B cell (primary cell): ENCODE data around the gene WNK2. TPM values are rescaled to one million over a fixed set of nuclear protein-coding genes. Genes with fewer than 3 reads are reported as not detected.

Experiments used
- ATAC-seq: fragments of 200-7000 bp; cut with Tn5 transposase; one replicate; pipeline ENCODE4 v1.10.0; 2021; ENCODE audit warnings: low read depth, mild to moderate bottlenecking, moderate number of reproducible peaks, moderate library complexity
- CTCF ChIA-PET: fragments of 350-600 bp; sonication (Branson Sonifier 250); formaldehyde crosslinking; loops from one replicate; lab custom pipeline; 2021; ENCODE audit warnings: antibody characterized with exemption, inconsistent platforms; lab: Charles Lee
- POLR2A ChIA-PET: fragments of 350-600 bp; sonication (Branson Sonifier 250); formaldehyde crosslinking; loops from one replicate; lab custom pipeline; 2021; ENCODE audit warnings: antibody characterized with exemption; lab: Charles Lee
- DNase-seq: peaks from one replicate; pipeline ENCODE4 v3.0.0; 2013
- H2AFZ ChIP-seq: 2 replicates; pipeline ENCODE4 v1.6.1; 2012; ENCODE audit warnings: mild to moderate bottlenecking, low read depth, low read length; ENCODE audit not compliant: insufficient read depth, poor library complexity, severe bottlenecking
- H3K27ac ChIP-seq, 2 donors: 1 replicate in 1 of 2; 2 replicates in 1 of 2; pipeline ENCODE4 v1.5.1; 2012 to 2013; ENCODE audit warnings: low read length in 2 of 2, mild to moderate bottlenecking in 2 of 2, moderate library complexity in 1 of 2
- H3K27me3 ChIP-seq, 4 experiments: fragments of 200-600 bp in 1 of 4; sonication (generic) in 1 of 4; replicated peaks in 1 of 4; 1 replicate in 2 of 4; 2 replicates in 2 of 4; pipeline versions ENCODE4 v1.6.1 to v1.7.0; 2013 to 2016; ENCODE audit warnings: low read length in 3 of 4, mild to moderate bottlenecking in 2 of 4, mixed read lengths in 1 of 4, moderate library complexity in 1 of 4; ENCODE audit not compliant: insufficient read depth in 4 of 4, control insufficient read depth in 3 of 4; ENCODE audit errors: control extremely low read depth in 1 of 4
- H3K36me3 ChIP-seq, 2 experiments: replicated peaks in 1 of 2; 1 replicate in 1 of 2; 2 replicates in 1 of 2; pipeline versions ENCODE4 v1.6.1 to v1.7.1; 2013; ENCODE audit warnings: low read length in 1 of 2; ENCODE audit not compliant: insufficient read depth in 2 of 2, control insufficient read depth in 1 of 2; ENCODE audit errors: control extremely low read depth in 1 of 2, extremely low read depth in 1 of 2
- H3K4me1 ChIP-seq, 2 donors: fragments of 200-600 bp in 1 of 2; sonication (generic) in 1 of 2; 1 replicate in 1 of 2; 2 replicates in 1 of 2; pipeline versions ENCODE4 v1.5.1 to v1.6.1; 2013 to 2017; ENCODE audit warnings: low read length in 2 of 2; ENCODE audit not compliant: control insufficient read depth in 2 of 2, insufficient read depth in 2 of 2
- H3K4me2 ChIP-seq: replicated peaks from 2 replicates; pipeline ENCODE3; 2012; ENCODE audit warnings: mild to moderate bottlenecking, low read depth, low read length; ENCODE audit not compliant: poor library complexity, severe bottlenecking
- H3K4me3 ChIP-seq, 5 experiments: fragments of 200-600 bp in 1 of 5; sonication (generic) in 1 of 5; 1 replicate in 3 of 5; 2 replicates in 2 of 5; pipeline versions ENCODE4 v1.5.1 to v1.7.0; 2011 to 2016; ENCODE audit warnings: low read length in 4 of 5, mild to moderate bottlenecking in 4 of 5, low read depth in 2 of 5, control low read depth in 1 of 5, moderate library complexity in 1 of 5; ENCODE audit not compliant: insufficient read depth in 1 of 5; ENCODE audit errors: control extremely low read depth in 1 of 5, extremely low read depth in 1 of 5
- H3K79me2 ChIP-seq: fragments of 200-600 bp; sonication (generic); one replicate; pipeline ENCODE4 v1.6.0; 2016; ENCODE audit warnings: low read length; ENCODE audit not compliant: control insufficient read depth, insufficient read depth
- H3K9ac ChIP-seq: fragments of 200-600 bp; sonication (generic); 2 replicates; pipeline ENCODE4 v1.6.1; 2017; ENCODE audit warnings: mild to moderate bottlenecking, low read length, moderate library complexity
- H3K9me3 ChIP-seq, 3 donors: one replicate each; pipeline versions ENCODE4 v1.6.1 to v1.7.1; 2013; ENCODE audit warnings: low read length in 2 of 3; ENCODE audit not compliant: control insufficient read depth in 2 of 3, insufficient read depth in 1 of 3; ENCODE audit errors: control extremely low read depth in 1 of 3
- H4K20me1 ChIP-seq: 2 replicates; pipeline ENCODE4 v1.6.0; 2012; ENCODE audit warnings: mild to moderate bottlenecking, low read length; ENCODE audit not compliant: insufficient read depth, control insufficient read depth, poor library complexity, severe bottlenecking
- H3K27ac Mint-ChIP-seq: one replicate; pipeline ENCODE4 v1.8.0; 2021; ENCODE audit warnings: mixed read lengths
- H3K27me3 Mint-ChIP-seq: one replicate; pipeline ENCODE4 v1.8.0; 2021; ENCODE audit warnings: mixed read lengths
- H3K4me1 Mint-ChIP-seq: one replicate; pipeline ENCODE4 v1.8.0; 2021; ENCODE audit warnings: mixed read lengths
- H3K4me3 Mint-ChIP-seq: one replicate; pipeline ENCODE4 v1.8.0; 2021; ENCODE audit warnings: mixed read lengths
- H3K9me3 Mint-ChIP-seq: one replicate; pipeline ENCODE4 v1.8.0; 2022; ENCODE audit warnings: mixed read lengths; ENCODE audit not compliant: insufficient read depth
- CTCF ChIP-seq: fragments of 200-600 bp; IDR thresholded peaks from one replicate; pipeline ENCODE4 v1.8.0; 2022; ENCODE audit warnings: antibody characterized with exemption, mild to moderate bottlenecking
- EZH2 ChIP-seq: IDR thresholded peaks from 2 replicates; pipeline ENCODE4 v1.6.1; 2012; ENCODE audit warnings: borderline replicate concordance, low read depth, mild to moderate bottlenecking, moderate library complexity, low read length; ENCODE audit not compliant: insufficient read depth, poor library complexity, severe bottlenecking
- WGBS: methylation state at CpG from one replicate; pipeline ENCODE4 v1.1.5; 2013; ENCODE audit warnings: missing lambda C conversion rate; ENCODE audit not compliant: insufficient coverage; 5-methylcytosine and 5-hydroxymethylcytosine counted together
- intact Hi-C: fragments of 100-400 bp; cut with micrococcal nuclease; formaldehyde crosslinking; loops from one replicate; pipeline ENCODE4 v1.10.0; 2022
- polyA plus RNA-seq: library from polyadenylated mRNA; depleted of rRNA; stranded (reverse); fragments of >200 nt; gene quantifications from 2 replicates; pipeline ENCODE4 v1.2.3, GENCODE V29; 2012
- total RNA-seq, 2 donors: library from RNA; stranded (reverse); fragments of 120-200 nt in 1 of 2; gene quantifications; 1 replicate in 1 of 2; 2 replicates in 1 of 2; pipeline versions ENCODE4 v1.2.3 to v1.2.4, GENCODE V29; 2013 to 2022

Gene WNK2
- total and polyA plus RNA-seq, 2 donors (not counting 1 experiment from before 2014, with no cell fraction given): 0.49 TPM; not detected in 1

DNA sequence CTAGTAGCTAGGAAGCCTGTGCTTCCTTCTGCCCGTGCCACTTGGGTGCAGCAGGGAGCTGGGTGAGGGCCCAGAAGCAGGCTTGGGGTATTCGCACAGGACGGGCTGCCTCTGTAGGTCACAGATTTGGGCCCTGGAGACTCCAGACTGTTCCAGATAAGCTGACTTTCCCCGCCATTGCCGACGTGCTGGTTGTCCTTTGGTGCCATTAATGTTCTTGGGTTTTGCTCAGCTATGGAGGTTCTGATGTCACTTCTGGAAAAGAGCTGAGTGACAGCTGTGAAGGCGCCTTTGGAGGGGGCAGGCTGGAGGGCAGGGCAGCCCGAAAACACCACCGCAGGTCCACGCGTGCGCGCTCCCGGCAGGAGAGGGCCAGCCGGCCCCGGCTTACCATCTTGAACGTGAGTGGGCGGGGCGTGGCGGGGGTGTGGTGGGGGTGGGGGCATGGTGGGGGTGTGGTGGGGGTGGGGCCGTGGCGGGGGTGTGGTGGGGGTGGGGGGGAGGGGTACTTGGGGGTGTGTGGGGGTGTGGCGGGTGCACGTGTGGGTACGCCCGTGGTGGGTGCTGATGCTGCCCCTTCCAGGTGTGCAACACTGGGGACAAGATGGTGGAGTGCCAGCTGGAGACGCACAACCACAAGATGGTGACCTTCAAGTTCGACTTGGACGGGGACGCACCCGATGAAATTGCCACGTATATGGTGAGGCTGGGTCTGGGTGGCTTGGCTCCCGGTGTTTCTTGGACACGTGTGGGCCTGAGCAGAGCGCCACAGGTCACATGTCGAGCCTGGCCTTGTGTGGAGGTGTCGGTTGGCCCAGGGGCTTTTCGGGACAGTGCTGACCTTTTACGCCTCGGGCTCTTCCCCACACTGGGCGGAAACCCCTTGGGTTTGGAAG, 79.6 kb downstream of the WNK2 start:
- no peak for ATAC-seq
- POLR2A ChIA-PET: interaction anchor here (0.7 kb wide), 1 partner anchor 375 kb away, joined by 3 read pairs; no protein-coding TSS in a partner anchor
- whole genome bisulfite sequencing: 89% methylated on average over 23 of the region's 41 CpGs

More for the DNA sequence above, 79.6 kb downstream of the WNK2 start:
- no peak for DNase-seq
- Histone ChIP-seq H3K79me2 (no peaks in the 10 kb centered on the region), H3K36me3 (no peaks in the 10 kb centered on the region), H3K9ac (no peak overlapping the region), H3K4me3 (no peak overlapping the region), H3K27ac (no peak overlapping the region), H2AFZ (no peak overlapping the region), H3K27me3 (peaks cover 0 to 2% (median 0%) of the 10 kb centered on the region in 4 experiments), H3K4me1 (peaks cover 10 to 16% of the 10 kb centered on the region in 2 donors), H3K4me2 (no peak overlapping the region), H4K20me1 (no peaks in the 10 kb centered on the region), H3K9me3 (no peaks in the 10 kb centered on the region)
- Mint-ChIP-seq H3K9me3 (no peaks in the 10 kb centered on the region), H3K4me3 (no peak overlapping the region), H3K27ac (no peak overlapping the region), H3K27me3 (no peaks in the 10 kb centered on the region), H3K4me1 (peaks cover 9% of the 10 kb centered on the region)
- CTCF ChIA-PET: no interaction called here
- intact Hi-C loops: no loop called here
- TF ChIP-seq EZH2 (no peak), CTCF (no peak)
